HG02763 (cell line): ENCODE data around the gene TRAPPC10.
A peak's percentile ranks its signal among the peaks of the same experiment; 100 is the strongest.

Experiments used
- ATAC-seq: cut with Tn5 transposase; IDR thresholded peaks from one replicate; pipeline ENCODE4 v1.9.1; 2021; ENCODE audit warnings: mild to moderate bottlenecking, moderate library complexity; ENCODE audit not compliant: unreplicated experiment

TRAPPC10 gene, protein sequence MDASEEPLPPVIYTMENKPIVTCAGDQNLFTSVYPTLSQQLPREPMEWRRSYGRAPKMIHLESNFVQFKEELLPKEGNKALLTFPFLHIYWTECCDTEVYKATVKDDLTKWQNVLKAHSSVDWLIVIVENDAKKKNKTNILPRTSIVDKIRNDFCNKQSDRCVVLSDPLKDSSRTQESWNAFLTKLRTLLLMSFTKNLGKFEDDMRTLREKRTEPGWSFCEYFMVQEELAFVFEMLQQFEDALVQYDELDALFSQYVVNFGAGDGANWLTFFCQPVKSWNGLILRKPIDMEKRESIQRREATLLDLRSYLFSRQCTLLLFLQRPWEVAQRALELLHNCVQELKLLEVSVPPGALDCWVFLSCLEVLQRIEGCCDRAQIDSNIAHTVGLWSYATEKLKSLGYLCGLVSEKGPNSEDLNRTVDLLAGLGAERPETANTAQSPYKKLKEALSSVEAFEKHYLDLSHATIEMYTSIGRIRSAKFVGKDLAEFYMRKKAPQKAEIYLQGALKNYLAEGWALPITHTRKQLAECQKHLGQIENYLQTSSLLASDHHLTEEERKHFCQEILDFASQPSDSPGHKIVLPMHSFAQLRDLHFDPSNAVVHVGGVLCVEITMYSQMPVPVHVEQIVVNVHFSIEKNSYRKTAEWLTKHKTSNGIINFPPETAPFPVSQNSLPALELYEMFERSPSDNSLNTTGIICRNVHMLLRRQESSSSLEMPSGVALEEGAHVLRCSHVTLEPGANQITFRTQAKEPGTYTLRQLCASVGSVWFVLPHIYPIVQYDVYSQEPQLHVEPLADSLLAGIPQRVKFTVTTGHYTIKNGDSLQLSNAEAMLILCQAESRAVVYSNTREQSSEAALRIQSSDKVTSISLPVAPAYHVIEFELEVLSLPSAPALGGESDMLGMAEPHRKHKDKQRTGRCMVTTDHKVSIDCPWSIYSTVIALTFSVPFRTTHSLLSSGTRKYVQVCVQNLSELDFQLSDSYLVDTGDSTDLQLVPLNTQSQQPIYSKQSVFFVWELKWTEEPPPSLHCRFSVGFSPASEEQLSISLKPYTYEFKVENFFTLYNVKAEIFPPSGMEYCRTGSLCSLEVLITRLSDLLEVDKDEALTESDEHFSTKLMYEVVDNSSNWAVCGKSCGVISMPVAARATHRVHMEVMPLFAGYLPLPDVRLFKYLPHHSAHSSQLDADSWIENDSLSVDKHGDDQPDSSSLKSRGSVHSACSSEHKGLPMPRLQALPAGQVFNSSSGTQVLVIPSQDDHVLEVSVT

DNA sequence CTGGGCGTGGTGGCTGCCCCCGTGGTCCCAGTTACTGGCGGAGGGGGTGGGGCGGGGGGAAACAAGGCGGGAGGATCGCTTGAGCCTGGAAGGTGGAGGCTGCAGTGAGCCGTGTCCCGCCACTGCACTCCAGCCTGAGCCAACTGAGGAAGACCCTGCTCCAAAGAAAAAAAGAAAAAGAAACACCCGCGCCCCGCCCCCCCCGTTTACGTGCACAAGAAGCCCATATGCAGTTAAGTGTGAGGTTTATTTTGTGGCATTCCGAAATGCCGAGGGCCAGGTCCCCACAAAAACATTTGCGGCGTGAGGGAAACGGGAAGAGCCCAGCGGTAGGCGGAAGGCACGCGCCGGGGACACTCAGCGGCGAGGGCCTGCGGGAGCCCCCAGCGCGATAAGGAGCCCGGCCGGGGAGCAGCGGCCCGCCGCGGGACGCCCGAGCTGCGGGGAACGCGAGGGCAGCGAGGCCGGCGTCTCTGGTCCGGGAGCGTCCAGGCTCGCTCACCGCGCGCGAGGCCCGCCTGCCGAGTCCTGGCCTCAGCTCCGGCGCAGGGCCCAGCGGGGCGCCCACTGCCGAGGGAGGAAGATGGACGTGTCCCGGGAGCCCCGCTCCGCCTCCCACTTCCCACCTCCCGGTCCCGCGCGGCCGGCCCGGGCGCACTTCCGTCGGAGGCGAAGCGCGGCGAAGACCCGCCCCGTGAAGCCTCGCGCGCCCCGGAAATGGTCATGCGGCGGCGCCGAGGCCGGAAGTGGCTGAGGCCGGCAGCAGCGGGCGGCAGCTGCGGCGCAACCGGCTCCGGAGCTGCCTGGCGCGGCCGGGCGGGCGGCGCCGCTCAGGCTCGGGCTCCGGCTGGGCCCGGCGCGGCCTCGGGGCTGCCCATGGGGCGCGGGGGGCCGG lies at the start of gene TRAPPC10:
Gene TRAPPC10, plus strand, starts transcription at position 731 of the 895 bp plus-strand sequence. CDS start 185 bp downstream, outside the sequence.
- peak; percentile 65 for ATAC-seq

DNA sequence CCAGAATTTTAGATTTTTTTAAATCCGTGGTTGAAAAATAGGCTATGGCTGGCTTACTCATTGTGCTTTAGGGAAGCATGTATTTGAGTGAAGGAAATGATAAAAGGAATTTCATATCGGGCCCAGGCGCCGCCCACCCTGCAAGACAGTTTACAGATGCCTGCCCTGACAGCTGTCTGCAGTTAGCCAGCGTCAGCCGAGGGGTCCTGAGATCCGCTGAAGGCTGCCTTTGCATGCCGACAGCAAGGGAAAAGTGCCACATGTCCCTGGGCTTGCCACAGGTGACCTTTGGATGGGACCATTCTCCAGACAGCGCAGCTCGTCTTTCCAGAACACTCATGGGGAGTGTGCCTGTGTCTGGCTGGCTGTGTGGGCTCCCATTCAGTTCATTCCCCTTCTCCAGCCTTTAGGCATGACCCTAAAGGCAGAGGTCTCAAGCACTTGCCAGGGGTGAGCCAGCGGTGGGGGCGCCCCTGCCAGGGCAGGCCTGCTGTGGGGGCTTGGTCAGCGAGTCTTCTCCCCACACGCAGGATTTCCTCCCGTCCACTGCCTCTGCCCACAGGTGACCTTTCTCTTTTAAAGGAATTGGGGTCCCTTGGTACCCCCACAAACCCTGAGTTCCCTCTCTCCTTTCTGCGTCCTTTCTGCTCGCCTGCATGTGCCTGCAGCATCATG lies 46.1 kb upstream of the TRAPPC10 start:
- no peak for ATAC-seq

DNA sequence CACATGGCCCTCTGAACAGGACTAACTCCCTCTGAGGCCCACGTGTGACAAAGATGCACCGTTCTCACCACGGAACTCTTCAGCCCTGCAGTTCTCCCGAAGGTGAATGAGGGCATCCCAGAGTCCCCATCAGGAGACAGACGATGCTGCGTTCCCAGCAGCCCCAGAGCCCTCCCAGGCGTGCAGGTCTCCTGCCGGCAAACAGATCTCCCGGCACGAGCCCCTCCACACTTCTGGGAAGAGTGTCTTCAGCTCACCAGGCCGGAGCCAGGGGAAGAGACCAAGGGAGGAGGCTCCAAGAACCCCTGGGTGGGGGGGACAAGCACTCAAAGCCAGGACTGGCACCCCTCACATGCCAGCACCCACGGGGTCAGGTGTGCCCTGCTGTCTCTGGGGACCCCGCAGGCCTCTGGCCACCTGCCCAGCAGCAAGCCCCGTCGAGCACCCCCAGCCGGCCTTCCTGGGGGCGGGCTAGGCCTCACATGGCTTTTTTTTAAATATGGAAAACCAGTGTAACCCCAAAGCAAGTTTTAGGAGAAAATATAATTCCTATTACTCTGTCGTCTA lies 45.1 kb upstream of the TRAPPC10 start:
- ATAC-seq = no peak

DNA sequence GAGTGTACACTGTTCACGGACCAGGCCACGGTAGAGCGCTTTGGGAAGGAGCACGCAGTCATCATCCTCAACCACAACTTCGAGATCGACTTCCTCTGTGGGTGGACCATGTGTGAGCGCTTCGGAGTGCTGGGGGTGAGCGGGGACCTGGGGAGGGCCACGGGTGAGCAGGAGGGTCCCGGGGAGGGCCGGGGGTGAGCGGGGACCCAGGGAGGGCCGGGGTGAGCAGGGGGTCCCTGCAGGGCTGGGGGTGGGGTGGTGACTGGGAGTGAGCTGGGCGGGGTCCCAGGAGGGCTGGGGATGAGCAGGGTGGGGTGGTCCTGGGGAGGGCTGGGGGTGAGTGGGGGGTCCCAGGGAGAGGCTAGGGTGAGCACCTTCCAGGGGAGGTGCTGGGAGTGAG lies 44.1 kb upstream of the TRAPPC10 start:
- no peak for ATAC-seq

DNA sequence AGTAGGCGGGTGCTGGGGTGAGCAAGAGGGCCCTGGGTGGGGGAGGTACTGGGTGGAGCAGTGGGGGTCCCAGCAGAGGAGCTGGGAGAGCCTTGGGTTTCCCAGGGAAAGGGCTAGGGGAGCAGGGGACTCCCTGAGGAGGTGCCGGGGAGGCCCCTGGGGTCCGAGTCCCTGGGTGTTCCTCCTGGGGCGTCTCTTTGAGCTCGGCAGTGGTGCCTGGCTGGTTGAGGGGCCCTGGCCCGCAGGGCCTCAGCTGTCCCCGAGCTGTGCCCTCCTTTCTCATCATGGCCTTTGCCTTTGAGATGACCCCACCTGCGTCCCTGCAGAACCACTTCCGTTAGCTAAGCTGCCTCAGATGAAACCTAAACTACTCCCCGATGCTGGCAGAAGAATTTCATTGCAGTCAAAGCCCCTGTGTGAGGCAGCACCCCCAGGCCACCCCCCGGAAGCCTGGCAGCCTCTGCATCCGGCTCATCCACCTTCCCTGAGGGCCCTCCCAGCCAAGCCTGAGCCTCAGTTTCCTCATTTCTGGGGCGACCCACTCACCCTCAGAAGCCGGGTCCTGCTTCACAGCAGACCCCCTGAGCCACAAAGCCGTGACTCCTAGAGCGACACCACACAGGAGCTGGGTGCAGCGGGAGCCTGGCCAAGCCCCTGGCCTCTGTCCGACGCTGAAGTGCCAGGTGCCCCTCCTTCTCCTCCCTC lies 43.5 kb upstream of the TRAPPC10 start:
- no peak for ATAC-seq

DNA sequence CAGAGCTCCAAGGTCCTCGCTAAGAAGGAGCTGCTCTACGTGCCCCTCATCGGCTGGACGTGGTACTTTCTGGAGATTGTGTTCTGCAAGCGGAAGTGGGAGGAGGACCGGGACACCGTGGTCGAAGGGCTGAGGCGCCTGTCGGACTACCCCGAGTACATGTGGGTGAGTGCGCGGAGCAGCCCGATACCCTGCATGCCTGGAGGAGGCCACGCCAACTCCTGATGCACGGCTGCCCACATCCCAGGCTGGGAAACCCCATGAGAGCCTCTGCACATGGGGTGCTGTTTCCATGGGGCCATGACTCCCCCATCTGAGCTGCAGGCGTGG lies 43.0 kb upstream of the TRAPPC10 start:
- no peak for ATAC-seq

DNA sequence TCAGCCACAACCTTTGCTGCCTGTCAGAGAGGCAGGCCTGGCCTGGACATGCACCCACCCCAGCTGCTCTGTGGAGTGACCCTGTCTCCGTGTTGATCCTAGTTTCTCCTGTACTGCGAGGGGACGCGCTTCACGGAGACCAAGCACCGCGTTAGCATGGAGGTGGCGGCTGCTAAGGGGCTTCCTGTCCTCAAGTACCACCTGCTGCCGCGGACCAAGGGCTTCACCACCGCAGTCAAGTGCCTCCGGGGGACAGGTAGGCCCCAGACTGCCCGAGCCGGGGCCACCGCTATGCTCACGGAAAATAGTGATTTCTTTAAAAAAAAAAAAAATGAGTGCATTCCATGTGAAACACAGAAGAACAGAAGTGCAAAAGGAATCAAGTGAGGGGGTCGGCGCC lies 41.6 kb upstream of the TRAPPC10 start:
- no peak for ATAC-seq

DNA sequence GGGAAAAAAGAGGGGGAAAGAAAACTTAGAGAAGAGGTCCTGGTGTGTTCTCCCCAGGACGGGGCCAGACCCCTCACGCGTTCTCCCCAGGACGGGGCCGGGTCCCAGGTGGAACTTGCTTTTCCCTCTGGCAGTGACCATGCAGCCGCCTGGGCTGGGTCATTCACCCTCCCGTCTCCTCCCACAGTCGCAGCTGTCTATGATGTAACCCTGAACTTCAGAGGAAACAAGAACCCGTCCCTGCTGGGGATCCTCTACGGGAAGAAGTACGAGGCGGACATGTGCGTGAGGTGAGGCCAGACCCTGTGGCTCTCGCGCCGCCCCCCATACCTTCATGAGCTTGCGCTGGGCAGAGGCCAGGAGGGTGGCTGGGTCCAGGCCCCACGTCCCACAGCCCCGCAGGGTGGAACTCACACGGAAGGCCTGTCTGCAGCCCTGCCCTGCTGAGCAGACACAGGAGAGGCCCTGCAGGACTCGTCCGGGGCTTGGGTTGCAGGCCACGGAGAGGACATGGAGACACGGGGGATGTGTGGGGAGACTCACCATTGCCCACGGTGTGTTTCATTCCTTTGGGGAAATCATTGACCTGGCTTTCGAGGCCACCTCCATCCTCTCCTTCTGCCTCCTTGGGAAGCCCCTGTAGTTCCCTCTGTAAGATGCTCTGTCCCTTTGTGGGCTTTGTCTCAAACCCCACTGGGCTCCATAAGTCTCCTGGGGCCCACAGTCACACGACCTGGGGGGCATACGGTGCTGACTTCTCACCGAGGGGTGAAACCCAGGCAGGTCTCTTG lies 40.7 kb upstream of the TRAPPC10 start:
- ATAC-seq = no peak

DNA sequence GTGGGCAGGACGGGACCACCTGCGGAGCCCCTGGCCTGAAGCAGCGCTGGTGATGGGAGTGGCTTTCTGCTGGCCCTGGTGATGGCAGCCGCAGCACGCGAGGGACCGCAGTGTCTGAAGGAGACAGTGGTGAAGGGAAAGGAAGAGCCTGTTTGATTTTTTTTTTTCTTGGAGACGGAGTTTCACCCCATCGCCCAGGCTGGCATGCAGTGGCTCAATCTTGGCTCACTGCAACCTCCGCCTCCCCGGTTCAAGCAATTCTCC lies 40.2 kb upstream of the TRAPPC10 start:
- no peak for ATAC-seq

DNA sequence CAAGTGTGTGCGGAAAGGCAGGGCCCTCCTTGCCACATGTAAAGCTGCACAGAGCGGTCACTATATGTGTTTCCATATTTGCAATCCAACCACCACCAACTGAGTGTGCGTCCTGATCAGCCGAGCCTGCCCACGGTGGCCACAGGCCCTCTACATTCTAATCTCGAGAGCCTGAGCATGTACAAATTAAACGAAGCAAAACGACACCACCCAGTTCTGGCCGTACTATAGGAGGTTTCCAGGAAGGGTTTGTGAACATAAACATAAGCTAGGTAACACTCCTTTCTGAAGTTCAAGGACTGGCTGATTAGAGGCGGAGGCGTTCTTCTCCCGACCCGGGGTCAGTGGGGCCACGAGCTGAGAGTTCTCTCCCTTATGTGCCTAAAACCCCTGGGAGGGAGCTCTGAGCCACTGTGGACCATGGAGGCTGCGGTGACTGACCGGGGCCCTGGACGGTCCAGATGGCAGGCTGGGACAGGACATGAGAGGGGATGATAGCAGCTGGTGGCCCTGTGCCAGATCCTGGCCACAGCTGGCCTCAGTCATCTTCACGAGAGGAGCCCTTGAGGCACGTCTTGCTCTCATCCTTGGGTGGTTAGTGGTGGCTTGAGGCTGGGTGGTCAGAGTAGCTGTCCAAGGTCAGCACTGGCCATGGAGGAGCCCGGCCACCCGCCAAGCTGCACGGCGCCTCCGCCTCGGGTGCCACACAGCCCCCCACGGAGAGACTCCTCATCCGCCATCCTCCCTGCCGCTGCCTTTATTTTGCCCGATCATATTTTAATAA lies 39.1 kb upstream of the TRAPPC10 start:
- no peak for ATAC-seq

DNA sequence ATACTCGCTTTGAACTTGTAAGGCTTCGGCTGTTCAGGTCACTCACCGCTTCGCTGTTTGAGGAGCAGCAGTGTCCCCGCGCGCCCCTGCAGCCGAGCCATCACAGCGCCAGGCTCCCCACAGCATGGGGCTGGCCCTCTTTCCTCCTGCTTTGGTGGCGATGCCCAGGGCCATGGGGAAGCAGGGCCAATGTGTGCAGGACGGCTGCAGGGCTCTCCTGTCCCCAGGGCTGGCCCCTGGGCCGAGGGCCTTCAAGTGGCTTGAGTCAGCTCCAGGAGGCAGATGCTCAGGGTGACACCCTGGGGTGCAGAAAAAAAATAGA lies 38.5 kb upstream of the TRAPPC10 start:
- no peak for ATAC-seq

DNA sequence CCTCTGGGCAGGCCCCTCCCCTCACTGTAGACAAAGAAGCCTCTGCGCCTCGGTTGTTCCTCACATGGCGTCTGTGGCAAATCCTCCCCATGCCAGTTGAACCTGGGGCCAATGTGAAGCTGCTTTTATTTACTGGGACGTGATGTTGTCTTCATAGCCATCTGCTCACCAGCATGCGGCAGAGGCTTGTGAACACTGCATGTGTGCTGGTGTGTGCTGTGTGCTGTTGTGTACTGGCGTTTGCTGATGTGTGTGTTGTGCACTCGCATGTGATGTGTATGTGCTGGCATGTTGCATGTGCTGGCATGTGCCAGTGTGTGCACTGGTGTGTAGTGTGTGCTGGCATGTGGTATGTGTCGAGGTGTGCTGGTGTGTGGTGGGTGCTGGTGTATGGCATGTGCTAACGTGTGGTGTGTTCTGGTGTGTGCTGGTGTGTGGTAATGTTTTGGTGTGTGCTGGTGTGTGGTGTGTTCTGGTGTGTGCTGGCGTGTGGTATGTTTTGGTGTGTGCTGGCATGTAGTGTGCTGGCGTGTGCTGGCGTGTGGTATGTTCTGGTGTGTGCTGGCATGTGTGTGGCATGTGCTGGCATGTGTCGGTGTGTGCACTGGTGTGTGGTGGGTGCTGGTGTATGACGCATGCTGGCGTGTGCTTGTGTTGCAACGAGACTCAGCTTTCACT lies 37.2 kb upstream of the TRAPPC10 start:
- ATAC-seq = no peak

DNA sequence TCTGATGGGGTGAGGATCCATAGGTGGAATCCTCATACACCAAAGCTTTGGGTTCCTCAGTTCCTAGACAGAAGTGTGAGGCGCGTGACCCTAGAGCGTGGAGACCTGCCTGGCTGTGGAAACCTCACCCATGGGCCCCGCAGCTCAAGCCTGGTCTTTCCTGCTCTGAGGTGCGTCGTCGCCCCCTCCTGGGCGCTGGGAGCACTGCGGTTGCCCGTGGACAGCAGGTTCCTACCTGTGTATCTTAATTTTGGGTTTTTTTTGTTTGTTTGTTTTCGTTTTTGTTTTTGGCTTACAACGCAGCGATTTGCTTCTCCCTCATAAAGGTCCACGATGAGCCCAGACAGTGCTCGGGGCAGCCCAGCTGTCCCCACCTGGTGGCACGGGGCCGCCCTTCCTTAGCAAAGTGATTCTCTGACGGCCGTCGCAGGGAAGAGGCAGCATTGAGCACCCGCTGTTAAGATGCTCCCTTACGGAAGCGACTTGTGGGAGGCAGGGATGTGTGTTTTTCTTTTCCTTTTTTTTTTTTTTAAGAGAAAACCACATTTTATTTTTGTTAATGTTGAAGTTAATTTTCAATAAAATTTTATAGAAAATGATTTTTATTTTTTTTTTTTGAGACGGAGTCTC lies 36.5 kb upstream of the TRAPPC10 start:
- ATAC-seq = peak; percentile 50

DNA sequence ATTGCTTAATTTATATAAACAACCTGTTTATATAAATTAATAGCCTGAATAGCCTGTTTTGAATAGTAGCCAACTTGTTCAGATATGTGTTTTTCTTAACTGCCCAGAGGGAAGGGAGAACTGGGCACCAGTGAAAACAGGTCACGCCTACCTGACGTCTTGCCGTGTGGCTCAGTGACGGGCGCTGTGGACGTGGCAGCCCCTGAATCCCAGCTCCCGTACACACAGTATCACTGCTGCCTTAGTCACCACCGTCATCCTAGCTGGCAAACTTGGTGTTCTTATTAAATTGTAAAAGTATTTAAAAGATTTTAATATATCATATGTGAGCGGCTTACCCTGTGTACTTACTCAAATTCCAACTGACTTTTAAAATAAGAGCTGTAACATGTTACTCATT lies 35.4 kb upstream of the TRAPPC10 start:
- ATAC-seq = no peak

DNA sequence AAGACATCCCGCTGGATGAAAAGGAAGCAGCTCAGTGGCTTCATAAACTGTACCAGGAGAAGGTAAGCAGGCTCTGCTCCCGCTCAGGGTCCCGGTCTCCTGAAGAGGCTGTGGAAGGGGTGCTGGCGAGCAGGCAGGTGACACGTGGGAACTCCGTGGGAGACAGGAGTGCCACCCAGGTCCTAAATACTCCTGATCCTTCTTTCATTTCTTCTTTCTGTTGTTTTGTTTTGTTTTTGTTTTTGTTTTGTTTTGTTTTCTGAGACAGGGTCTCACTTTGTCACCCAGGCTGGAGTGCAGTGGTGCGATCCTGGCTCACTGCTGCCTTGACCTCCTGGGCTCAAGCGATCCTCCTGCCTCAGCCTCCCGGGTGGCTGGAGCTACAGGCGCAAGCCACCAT lies 34.0 kb upstream of the TRAPPC10 start:
- no peak for ATAC-seq

DNA sequence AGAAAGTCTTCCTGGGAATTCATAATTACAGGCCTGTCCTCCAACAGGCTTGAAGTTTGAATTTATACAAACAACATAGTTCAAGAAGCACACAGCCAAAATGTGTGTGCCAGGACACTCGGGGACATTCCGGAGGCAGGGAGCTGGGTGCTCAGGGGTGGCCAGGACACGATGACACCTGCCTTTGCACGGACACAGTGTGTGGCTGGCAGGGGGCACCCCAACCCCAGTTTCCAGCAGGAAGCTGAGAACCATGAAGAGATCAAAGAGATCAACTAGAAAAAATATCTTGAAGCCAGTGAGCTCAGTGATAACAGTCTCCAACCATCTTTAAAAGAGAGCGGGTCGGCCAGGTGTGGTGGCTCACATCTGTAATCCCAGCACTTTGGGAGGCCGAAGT lies 32.5 kb upstream of the TRAPPC10 start:
- ATAC-seq = no peak
